Neural progenitor cell (in vitro differentiated cells): ENCODE results near the gene IFI35. TPM values are rescaled to one million over a fixed set of nuclear protein-coding genes. Genes with fewer than 3 reads are reported as not detected.
"Not testable (repeated sequence)": the region's sequence is repeated elsewhere in the genome, so short reads cannot be mapped to it uniquely, and the experiment has no call there.

Source experiments
- DNase-seq: peaks from one replicate; pipeline ENCODE4 v3.0.0-alpha.2; 2016; ENCODE audit warnings: low spot score
- H2AFZ ChIP-seq: fragments of 200-600 bp; sonication (generic); replicated peaks from 2 replicates; pipeline ENCODE4 v1.6.1; 2016; ENCODE audit warnings: antibody characterized with exemption
- H3F3A ChIP-seq: fragments of 200-600 bp; sonication (generic); 2 replicates; pipeline ENCODE4 v1.6.1; 2016; ENCODE audit warnings: antibody characterized with exemption, low read depth
- H3K27ac ChIP-seq: fragments of 200-600 bp; sonication (generic); 2 replicates; pipeline ENCODE4 v1.5.1; 2016; ENCODE audit warnings: mild to moderate bottlenecking
- H3K27me3 ChIP-seq: fragments of 200-600 bp; sonication (generic); 2 replicates; pipeline ENCODE4 v1.6.1; 2016; ENCODE audit warnings: mild to moderate bottlenecking, moderate library complexity
- H3K36me3 ChIP-seq: fragments of 200-600 bp; sonication (generic); 2 replicates; pipeline ENCODE4 v1.5.1; 2016
- H3K4me1 ChIP-seq: fragments of 200-600 bp; sonication (generic); 2 replicates; pipeline ENCODE4 v1.6.1; 2016; ENCODE audit warnings: mixed run types
- H3K4me2 ChIP-seq: fragments of 200-600 bp; sonication (generic); 2 replicates; pipeline ENCODE4 v1.6.1; 2016
- H3K4me3 ChIP-seq: fragments of 200-600 bp; sonication (generic); 2 replicates; pipeline ENCODE4 v1.5.1; 2016
- H3K79me2 ChIP-seq: fragments of 200-600 bp; sonication (generic); 2 replicates; pipeline ENCODE4 v1.6.1; 2016; ENCODE audit warnings: low read depth
- H3K9ac ChIP-seq: fragments of 200-600 bp; sonication (generic); 2 replicates; pipeline ENCODE4 v1.6.1; 2016
- H3K9me3 ChIP-seq: fragments of 200-600 bp; sonication (generic); 2 replicates; pipeline ENCODE4 v1.5.1; 2016; ENCODE audit warnings: low read depth
- H4K20me1 ChIP-seq: fragments of 200-600 bp; sonication (generic); 2 replicates; pipeline ENCODE4 v1.6.1; 2016; ENCODE audit warnings: low read depth
- H3K27ac Mint-ChIP-seq: 3 replicates; pipeline ENCODE4 v1.8.0; 2021; ENCODE audit warnings: mixed read lengths
- H3K27me3 Mint-ChIP-seq: 2 replicates; pipeline ENCODE4 v1.8.0; 2022; ENCODE audit warnings: low read depth, mild to moderate bottlenecking, inconsistent platforms, moderate library complexity, mixed read lengths; ENCODE audit not compliant: insufficient read depth
- H3K36me3 Mint-ChIP-seq: 3 replicates; pipeline ENCODE4 v1.8.0; 2021; ENCODE audit warnings: mixed read lengths
- H3K4me1 Mint-ChIP-seq: 3 replicates; pipeline ENCODE4 v1.8.0; 2021; ENCODE audit warnings: mixed read lengths
- H3K4me3 Mint-ChIP-seq: 3 replicates; pipeline ENCODE4 v1.8.0; 2021; ENCODE audit warnings: mild to moderate bottlenecking, moderate library complexity, mixed read lengths
- H3K9me3 Mint-ChIP-seq: 3 replicates; pipeline ENCODE4 v1.8.0; 2020; ENCODE audit warnings: mixed read lengths
- EZH2 ChIP-seq: fragments of 200-600 bp; sonication (generic); IDR thresholded peaks from 2 replicates; pipeline ENCODE4 v1.6.1; 2017; ENCODE audit warnings: antibody characterized with exemption, mild to moderate bottlenecking, moderate library complexity
- EZH2phosphoT487 ChIP-seq: fragments of 200-600 bp; sonication (generic); IDR thresholded peaks from 2 replicates; pipeline ENCODE4 v1.6.1; 2017; ENCODE audit warnings: antibody characterized with exemption
- total RNA-seq: library from RNA; depleted of rRNA; stranded (reverse); fragments of >200 nt; gene quantifications from 2 replicates; pipeline ENCODE4 v1.2.3, GENCODE V29; 2015; ENCODE audit warnings: low replicate concordance
- TF ChIP-seq, protein P1 (sequence below): fragments of 200-600 bp; sonication (generic); IDR thresholded peaks from 2 replicates; pipeline ENCODE4 v1.5.1; 2017; ENCODE audit warnings: antibody characterized with exemption, mild to moderate bottlenecking

Gene IFI35
- total RNA-seq, 1 donor from 2014 or later = not detected

GRCh38 chr17:42997390-42997983, 9.1 kb upstream of the IFI35 start:
- DNase-seq = no peak
- TF ChIP-seq EZH2 = no peak
- no peak for TF ChIP-seq EZH2phosphoT487
- TF ChIP-seq, protein P1, sequence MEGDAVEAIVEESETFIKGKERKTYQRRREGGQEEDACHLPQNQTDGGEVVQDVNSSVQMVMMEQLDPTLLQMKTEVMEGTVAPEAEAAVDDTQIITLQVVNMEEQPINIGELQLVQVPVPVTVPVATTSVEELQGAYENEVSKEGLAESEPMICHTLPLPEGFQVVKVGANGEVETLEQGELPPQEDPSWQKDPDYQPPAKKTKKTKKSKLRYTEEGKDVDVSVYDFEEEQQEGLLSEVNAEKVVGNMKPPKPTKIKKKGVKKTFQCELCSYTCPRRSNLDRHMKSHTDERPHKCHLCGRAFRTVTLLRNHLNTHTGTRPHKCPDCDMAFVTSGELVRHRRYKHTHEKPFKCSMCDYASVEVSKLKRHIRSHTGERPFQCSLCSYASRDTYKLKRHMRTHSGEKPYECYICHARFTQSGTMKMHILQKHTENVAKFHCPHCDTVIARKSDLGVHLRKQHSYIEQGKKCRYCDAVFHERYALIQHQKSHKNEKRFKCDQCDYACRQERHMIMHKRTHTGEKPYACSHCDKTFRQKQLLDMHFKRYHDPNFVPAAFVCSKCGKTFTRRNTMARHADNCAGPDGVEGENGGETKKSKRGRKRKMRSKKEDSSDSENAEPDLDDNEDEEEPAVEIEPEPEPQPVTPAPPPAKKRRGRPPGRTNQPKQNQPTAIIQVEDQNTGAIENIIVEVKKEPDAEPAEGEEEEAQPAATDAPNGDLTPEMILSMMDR = no peak
- H3K4me2 ChIP-seq = peak overlapping the region; percentile 76
- H3K4me3 Mint-ChIP-seq = peak overlapping the region; percentile 99
- H3K4me1 ChIP-seq = peaks cover 10% of the 10 kb centered on the region
- no peak overlapping the region for H3K27ac ChIP-seq
- no peaks in the 10 kb centered on the region for H3K9me3 ChIP-seq
- H4K20me1 ChIP-seq = peaks cover 25% of the 10 kb centered on the region
- H3K4me1 Mint-ChIP-seq = peaks cover 24% of the 10 kb centered on the region
- H3K36me3 Mint-ChIP-seq = peaks cover 26% of the 10 kb centered on the region
- H3F3A ChIP-seq = peaks cover 61% of the 10 kb centered on the region
- peak overlapping the region; percentile 98 for H3K27ac Mint-ChIP-seq
- H3K79me2 ChIP-seq = peaks cover 32% of the 10 kb centered on the region
- H3K9ac ChIP-seq = no peak overlapping the region
- H3K4me3 ChIP-seq = peak overlapping the region; percentile 79
- no peaks in the 10 kb centered on the region for H3K27me3 Mint-ChIP-seq
- H2AFZ ChIP-seq = peak overlapping the region; percentile 87
- H3K36me3 ChIP-seq = peaks cover 5% of the 10 kb centered on the region
- H3K27me3 ChIP-seq = no peaks in the 10 kb centered on the region
- H3K9me3 Mint-ChIP-seq = no peaks in the 10 kb centered on the region

- H3K27ac ChIP-seq = peak within 1 kb of the TSS; percentile 97
- H3K4me3 ChIP-seq = peak within 1 kb of the TSS; percentile 79
- peaks cover 64% of the 10 kb centered on the region for H3F3A ChIP-seq
- peaks cover 10% of the 10 kb centered on the region for H3K4me1 ChIP-seq
- Mint-ChIP-seq H3K36me3 (peaks cover 27% of the 10 kb centered on the region), H3K4me3 (peak within 1 kb of the TSS; percentile 99), H3K27ac (peak within 1 kb of the TSS; percentile 98), H3K4me1 (peaks cover 24% of the 10 kb centered on the region), H3K27me3 (no peaks in the 10 kb centered on the region), H3K9me3 (no peaks in the 10 kb centered on the region)
- peak; percentile 99 for DNase-seq
- peak within 1 kb of the TSS; percentile 99 for H3K9ac ChIP-seq
- H3K36me3 ChIP-seq = peaks cover 6% of the 10 kb centered on the region
- TF ChIP-seq, protein P1 = peak; percentile 78
- TF ChIP-seq EZH2phosphoT487 = no peak
- no peaks in the 10 kb centered on the region for H3K9me3 ChIP-seq
- peak within 1 kb of the TSS; percentile 92 for H3K4me2 ChIP-seq
- H3K79me2 ChIP-seq = peaks cover 32% of the 10 kb centered on the region
- peaks cover 27% of the 10 kb centered on the region for H4K20me1 ChIP-seq
- peak within 1 kb of the TSS; percentile 87 for H2AFZ ChIP-seq
- no peaks in the 10 kb centered on the region for H3K27me3 ChIP-seq
Measured at GRCh38 chr17:42997984-42998938, 8.3 kb upstream of the IFI35 start, which contains the start of gene RPL27. Gene RPL27 (plus strand): TSS chr17:42998419. CDS start chr17:42998751, 332 bp downstream.

GRCh38 chr17:42999003-42999525, 7.5 kb upstream of the IFI35 start:
- Histone ChIP-seq H3K36me3 (peaks cover 6% of the 10 kb centered on the region), H3F3A (peaks cover 67% of the 10 kb centered on the region), H3K4me2 (peak overlapping the region; percentile 92), H3K4me3 (peak overlapping the region; percentile 79), H2AFZ (no peak overlapping the region), H3K9ac (peak overlapping the region; percentile 99), H3K27ac (peak overlapping the region; percentile 97), H3K79me2 (peaks cover 32% of the 10 kb centered on the region), H3K27me3 (no peaks in the 10 kb centered on the region), H4K20me1 (peaks cover 27% of the 10 kb centered on the region), H3K4me1 (peaks cover 10% of the 10 kb centered on the region), H3K9me3 (no peaks in the 10 kb centered on the region)
- H3K9me3 Mint-ChIP-seq = no peaks in the 10 kb centered on the region
- H3K27ac Mint-ChIP-seq = peak overlapping the region; percentile 98
- H3K36me3 Mint-ChIP-seq = peaks cover 31% of the 10 kb centered on the region
- TF ChIP-seq, protein P1 = no peak
- TF ChIP-seq EZH2 = no peak
- no peak for TF ChIP-seq EZH2phosphoT487
- DNase-seq = no peak
- H3K4me1 Mint-ChIP-seq = peaks cover 24% of the 10 kb centered on the region
- H3K4me3 Mint-ChIP-seq = peak overlapping the region; percentile 99
- no peaks in the 10 kb centered on the region for H3K27me3 Mint-ChIP-seq

GRCh38 chr17:43000894-43001293, 5.7 kb upstream of the IFI35 start:
- not testable (repeated sequence) for H2AFZ ChIP-seq, H3K27me3 ChIP-seq, H3K4me3 ChIP-seq, DNase-seq, H3K9me3 ChIP-seq, H3K4me2 ChIP-seq, H3K36me3 ChIP-seq, H3K4me3 Mint-ChIP-seq, H3K9me3 Mint-ChIP-seq, H3K27ac ChIP-seq, H3K9ac ChIP-seq, H3K27me3 Mint-ChIP-seq, H3K27ac Mint-ChIP-seq
- peaks cover 28% of the 10 kb centered on the region for H3K36me3 Mint-ChIP-seq
- Histone ChIP-seq H3K79me2 (peaks cover 32% of the 10 kb centered on the region), H4K20me1 (peaks cover 27% of the 10 kb centered on the region), H3K4me1 (peaks cover 10% of the 10 kb centered on the region), H3F3A (peaks cover 74% of the 10 kb centered on the region)
- peaks cover 22% of the 10 kb centered on the region for H3K4me1 Mint-ChIP-seq
